IPS-18a (cell line): ENCODE results near the gene ROBO3.

Experiments
- H3K27ac ChIP-seq: one replicate; pipeline ENCODE4 v1.5.1; 2013; ENCODE audit warnings: low read length
- H3K27me3 ChIP-seq: one replicate; pipeline ENCODE4 v1.6.1; 2013; ENCODE audit warnings: mild to moderate bottlenecking, low read length; ENCODE audit not compliant: control insufficient read depth, insufficient read depth
- H3K36me3 ChIP-seq: one replicate; pipeline ENCODE4 v1.6.1; 2013; ENCODE audit warnings: low read depth, low read length; ENCODE audit not compliant: control insufficient read depth
- H3K4me1 ChIP-seq: one replicate; pipeline ENCODE4 v1.6.1; 2013; ENCODE audit warnings: low read depth, low read length; ENCODE audit not compliant: control insufficient read depth
- H3K4me3 ChIP-seq: one replicate; pipeline ENCODE4 v1.5.1; 2013; ENCODE audit warnings: low read length
- H3K9ac ChIP-seq: one replicate; pipeline ENCODE4 v1.6.1; 2013; ENCODE audit warnings: mild to moderate bottlenecking, low read length, moderate library complexity
- H3K9me3 ChIP-seq: one replicate; pipeline ENCODE4 v1.6.1; 2013; ENCODE audit warnings: low read depth, low read length; ENCODE audit not compliant: control insufficient read depth

The ROBO3 gene

GRCh38 chr11:124889191-124890091 lies 24.2 kb downstream of the ROBO3 start:
- H3K27me3 ChIP-seq: peaks cover 5% of the 10 kb centered on the region
- no peak overlapping the region for H3K4me3 ChIP-seq
- H3K9ac ChIP-seq: no peak overlapping the region
- no peak overlapping the region for H3K27ac ChIP-seq
- no peaks in the 10 kb centered on the region for H3K4me1 ChIP-seq
- no peaks in the 10 kb centered on the region for H3K36me3 ChIP-seq
- no peaks in the 10 kb centered on the region for H3K9me3 ChIP-seq

- H3K9ac ChIP-seq: no peak overlapping the region
- H3K9me3 ChIP-seq: no peaks in the 10 kb centered on the region
- H3K4me3 ChIP-seq: no peak overlapping the region
- H3K4me1 ChIP-seq: no peaks in the 10 kb centered on the region
- H3K27me3 ChIP-seq: peaks cover 5% of the 10 kb centered on the region
- H3K27ac ChIP-seq: no peak overlapping the region
- no peaks in the 10 kb centered on the region for H3K36me3 ChIP-seq
Measured at GRCh38 chr11:124890151-124890550, 24.9 kb downstream of the ROBO3 start.

DNA sequence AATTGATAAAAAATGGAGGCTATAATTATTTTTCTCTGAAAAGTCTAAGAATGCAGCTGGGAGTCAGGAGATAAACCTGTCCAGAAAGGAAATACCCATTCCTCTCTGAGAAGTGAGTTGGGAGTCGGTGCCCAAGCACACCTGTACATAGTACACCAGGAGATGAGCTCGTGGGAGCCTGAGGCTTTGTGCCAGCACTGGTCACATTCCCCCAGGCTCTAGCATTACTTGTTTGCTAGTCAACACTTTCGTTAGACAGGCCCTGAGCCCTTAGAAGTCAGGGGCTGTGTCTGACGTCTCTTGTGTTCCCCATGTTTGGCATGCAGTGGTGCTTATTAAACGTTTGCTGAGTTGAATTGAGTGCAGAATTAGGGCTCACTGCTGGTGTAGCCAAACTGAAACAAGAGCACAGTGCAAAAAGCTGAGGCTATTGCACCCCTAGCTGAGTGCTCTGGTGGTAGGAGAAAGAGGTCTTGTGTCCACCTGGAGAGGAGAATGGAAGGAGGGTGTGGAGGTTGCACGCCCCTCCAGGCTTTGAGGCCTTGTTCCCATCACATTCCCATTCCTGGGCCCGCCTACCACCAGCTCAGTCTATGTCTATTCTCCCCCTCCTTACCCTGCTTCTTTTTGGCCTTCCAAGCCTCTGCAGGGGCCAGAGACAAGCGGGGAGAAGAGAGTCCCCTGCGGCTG lies 25.6 kb downstream of the ROBO3 start:
- Histone ChIP-seq H3K27ac (no peak overlapping the region), H3K4me1 (no peaks in the 10 kb centered on the region), H3K36me3 (no peaks in the 10 kb centered on the region), H3K9ac (no peak overlapping the region), H3K27me3 (peaks cover 5% of the 10 kb centered on the region), H3K4me3 (no peak overlapping the region), H3K9me3 (no peaks in the 10 kb centered on the region)

DNA sequence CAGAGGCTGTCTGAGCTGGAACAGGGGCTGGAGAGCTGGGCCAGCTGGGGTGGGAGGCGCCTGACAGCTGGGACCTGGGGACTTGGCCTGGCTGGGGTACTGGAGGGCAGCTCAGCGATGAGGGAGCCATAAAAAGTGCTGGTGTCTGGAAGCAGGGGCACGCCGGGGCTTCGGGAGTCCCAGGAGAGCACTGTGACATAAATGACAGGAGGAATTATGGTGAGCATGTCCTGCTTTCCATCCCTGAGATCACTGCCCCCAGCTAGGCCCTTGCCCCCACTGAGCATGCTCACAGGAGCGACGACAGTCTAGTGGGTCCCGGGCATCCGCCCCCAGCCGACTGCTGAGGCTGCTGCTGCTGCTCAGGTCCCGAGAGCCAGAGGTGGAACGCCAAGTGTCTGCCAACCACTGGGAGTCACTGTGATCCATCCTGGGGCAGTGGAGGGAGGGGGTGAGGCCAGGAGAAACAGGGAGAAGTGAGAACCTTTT lies 26.2 kb downstream of the ROBO3 start:
- Histone ChIP-seq H3K4me1 (no peaks in the 10 kb centered on the region), H3K36me3 (no peaks in the 10 kb centered on the region), H3K9me3 (no peaks in the 10 kb centered on the region), H3K27ac (no peak overlapping the region), H3K9ac (no peak overlapping the region), H3K27me3 (peaks cover 5% of the 10 kb centered on the region), H3K4me3 (no peak overlapping the region)

DNA sequence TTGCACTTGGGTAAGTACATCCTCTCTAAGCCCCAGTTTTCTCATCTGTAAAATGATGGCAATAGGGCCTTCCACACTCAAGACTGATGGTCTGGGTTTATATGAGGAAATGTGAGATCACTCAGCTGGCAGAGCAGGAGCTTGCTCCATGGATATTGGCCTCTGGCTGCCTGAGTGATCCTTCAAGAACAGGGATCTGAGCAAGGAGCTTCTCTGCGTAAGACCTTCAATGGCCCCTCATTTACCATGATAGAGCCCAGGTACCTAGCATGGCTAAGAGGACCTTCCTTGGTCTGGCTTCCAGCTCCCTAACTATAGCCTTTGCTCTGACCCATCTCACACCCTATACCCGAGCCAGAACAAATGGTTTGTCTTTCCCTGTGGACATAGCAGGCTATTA lies 26.9 kb downstream of the ROBO3 start:
- Histone ChIP-seq H3K27ac (no peak overlapping the region), H3K9me3 (no peaks in the 10 kb centered on the region), H3K4me1 (no peaks in the 10 kb centered on the region), H3K36me3 (no peaks in the 10 kb centered on the region), H3K9ac (no peak overlapping the region), H3K4me3 (no peak overlapping the region), H3K27me3 (peaks cover 5% of the 10 kb centered on the region)

DNA sequence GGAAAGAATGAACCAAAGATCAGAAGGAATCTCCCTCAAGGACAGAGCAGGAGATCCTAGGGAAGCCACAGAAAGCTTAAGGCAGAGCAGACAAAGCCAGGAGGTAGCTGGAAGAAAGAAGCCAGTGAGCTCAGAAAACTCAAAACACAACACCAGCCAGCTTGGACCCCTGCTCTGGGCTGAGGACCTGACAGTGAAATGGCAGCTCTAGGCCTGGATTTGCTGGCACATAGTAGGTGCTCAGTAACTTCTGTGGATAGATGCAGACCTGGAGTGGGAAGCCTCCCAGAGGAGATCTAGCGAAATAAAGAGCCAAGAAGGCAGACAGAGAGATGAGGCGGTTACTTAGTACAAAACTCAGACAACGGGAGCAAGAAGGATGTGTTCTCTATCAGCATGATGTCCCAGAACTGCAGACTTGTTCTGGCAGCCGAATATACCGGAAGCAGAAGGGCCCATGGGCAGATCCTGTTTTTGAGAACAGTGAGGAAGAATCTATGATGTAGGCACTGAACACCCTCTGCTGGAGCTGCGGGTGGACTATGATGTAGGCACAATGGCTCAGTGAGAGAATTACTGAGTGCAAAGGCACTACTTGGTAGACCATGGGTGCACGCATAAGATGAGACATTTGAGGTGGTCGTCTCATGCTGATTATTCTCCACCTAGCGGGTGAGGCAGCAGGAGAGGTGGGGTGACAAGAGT lies 27.7 kb downstream of the ROBO3 start:
- no peak overlapping the region for H3K4me3 ChIP-seq
- no peaks in the 10 kb centered on the region for H3K36me3 ChIP-seq
- peaks cover 5% of the 10 kb centered on the region for H3K27me3 ChIP-seq
- H3K4me1 ChIP-seq: no peaks in the 10 kb centered on the region
- H3K9ac ChIP-seq: no peak overlapping the region
- no peaks in the 10 kb centered on the region for H3K9me3 ChIP-seq
- H3K27ac ChIP-seq: no peak overlapping the region

DNA sequence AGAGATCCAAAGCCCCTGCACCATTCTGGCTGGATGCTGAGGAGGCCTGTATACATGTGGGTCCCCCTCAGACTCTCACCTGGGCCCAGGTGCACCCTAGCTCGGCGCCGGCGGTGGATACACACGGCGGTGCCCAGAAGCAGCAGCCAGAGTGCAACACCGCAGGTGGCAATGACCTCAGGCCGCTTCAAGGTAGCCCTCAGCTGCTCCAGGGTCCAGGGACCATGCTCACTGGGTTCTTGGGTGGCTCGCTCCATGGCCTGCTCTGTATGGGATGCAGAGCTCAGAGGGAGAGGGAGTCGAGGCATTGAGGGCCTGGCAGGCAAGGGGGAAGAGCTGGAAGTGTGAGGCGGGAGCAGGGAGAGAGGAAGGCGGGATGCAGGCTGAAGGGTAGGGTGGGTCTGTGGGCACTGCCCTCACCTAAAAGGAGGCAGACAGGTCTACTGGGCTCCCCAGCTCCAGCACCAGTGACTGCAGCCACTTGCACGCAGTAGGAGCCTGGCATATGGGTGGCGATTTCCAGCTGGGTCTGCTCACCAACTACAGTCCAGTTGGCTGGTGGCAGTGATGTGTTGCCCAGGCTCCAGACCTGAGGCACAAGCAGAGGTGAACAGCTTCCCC lies 28.7 kb downstream of the ROBO3 start:
- Histone ChIP-seq H3K27me3 (no peaks in the 10 kb centered on the region), H3K4me1 (peaks cover 7% of the 10 kb centered on the region), H3K4me3 (no peak overlapping the region), H3K9me3 (no peaks in the 10 kb centered on the region), H3K9ac (no peak overlapping the region), H3K36me3 (no peaks in the 10 kb centered on the region), H3K27ac (no peak overlapping the region)

DNA sequence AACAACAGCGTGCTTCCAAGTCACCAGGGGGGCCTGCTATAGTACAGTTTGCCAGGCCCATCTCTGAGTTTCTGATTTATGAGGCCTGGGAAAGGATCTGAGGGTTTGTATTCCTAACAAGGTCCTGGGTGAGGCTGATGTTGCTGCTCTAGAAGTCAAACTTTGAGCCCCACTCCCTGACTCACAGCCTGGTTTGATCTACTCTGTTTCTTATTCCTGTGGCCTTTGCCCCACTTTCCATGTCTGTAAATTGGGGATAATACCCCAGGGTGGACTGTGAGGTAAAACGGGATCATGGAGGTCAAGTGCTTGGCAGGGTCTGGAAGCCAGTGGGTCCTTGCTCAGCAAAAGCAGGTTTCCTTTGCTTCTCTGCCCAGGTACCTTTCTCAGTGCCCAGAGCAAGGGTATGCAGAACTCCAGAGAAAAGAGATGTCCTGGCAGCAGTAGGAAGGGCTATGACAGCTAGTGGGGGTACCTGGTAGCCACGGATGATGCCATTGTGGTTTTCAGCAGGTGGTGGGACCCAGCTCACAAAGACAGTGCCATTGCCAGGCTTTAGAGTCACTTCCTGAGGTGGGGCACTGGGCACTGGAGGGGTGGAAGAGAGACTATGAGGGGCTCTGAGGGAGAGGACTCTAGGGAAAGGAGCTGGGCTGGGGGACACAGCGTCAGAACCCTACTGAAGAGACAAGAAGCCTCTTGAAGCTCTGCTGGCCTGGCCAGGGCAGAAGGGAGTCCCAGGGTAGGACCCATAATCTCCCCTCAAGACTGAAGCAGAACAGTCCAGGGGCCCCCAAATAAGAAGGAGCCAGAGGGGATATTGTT lies 29.6 kb downstream of the ROBO3 start:
- Histone ChIP-seq H3K9me3 (no peaks in the 10 kb centered on the region), H3K27me3 (no peaks in the 10 kb centered on the region), H3K27ac (no peak overlapping the region), H3K4me1 (peaks cover 12% of the 10 kb centered on the region), H3K36me3 (no peaks in the 10 kb centered on the region), H3K9ac (no peak overlapping the region), H3K4me3 (no peak overlapping the region)

GRCh38 chr11:124895471-124895971 lies 30.3 kb downstream of the ROBO3 start:
- Histone ChIP-seq H3K4me1 (peaks cover 12% of the 10 kb centered on the region), H3K27ac (no peak overlapping the region), H3K4me3 (no peak overlapping the region), H3K27me3 (peaks cover 1% of the 10 kb centered on the region), H3K9ac (no peak overlapping the region), H3K9me3 (no peaks in the 10 kb centered on the region), H3K36me3 (no peaks in the 10 kb centered on the region)

- no peak overlapping the region for H3K27ac ChIP-seq
- no peak overlapping the region for H3K9ac ChIP-seq
- H3K27me3 ChIP-seq: peaks cover 4% of the 10 kb centered on the region
- H3K4me3 ChIP-seq: no peak overlapping the region
- H3K9me3 ChIP-seq: no peaks in the 10 kb centered on the region
- no peaks in the 10 kb centered on the region for H3K36me3 ChIP-seq
- H3K4me1 ChIP-seq: peaks cover 12% of the 10 kb centered on the region
Measured at GRCh38 chr11:124896071-124896750, 31.0 kb downstream of the ROBO3 start.
